A549 (cell line): ENCODE data around the gene FMNL2.

ENCODE experiments used
- EP300 ChIP-seq, 2 experiments: fragments of >200 bp; sonication (Bioruptor Twin); formaldehyde crosslinking; IDR thresholded peaks; 2 replicates in 1 of 2; 3 replicates in 1 of 2; pipeline ENCODE4 v1.6.1; 2016 to 2017
- REST ChIP-seq: fragments of 200-600 bp; sonication (generic); IDR thresholded peaks from 2 replicates; pipeline ENCODE4 v1.6.1; 2016; ENCODE audit warnings: antibody characterized with exemption, mild to moderate bottlenecking, moderate library complexity
- TF ChIP-seq, protein P1 (sequence below): fragments of >200 bp; sonication (Bioruptor Twin); formaldehyde crosslinking; IDR thresholded peaks from 3 replicates; pipeline ENCODE4 v1.5.1; 2016

DNA sequence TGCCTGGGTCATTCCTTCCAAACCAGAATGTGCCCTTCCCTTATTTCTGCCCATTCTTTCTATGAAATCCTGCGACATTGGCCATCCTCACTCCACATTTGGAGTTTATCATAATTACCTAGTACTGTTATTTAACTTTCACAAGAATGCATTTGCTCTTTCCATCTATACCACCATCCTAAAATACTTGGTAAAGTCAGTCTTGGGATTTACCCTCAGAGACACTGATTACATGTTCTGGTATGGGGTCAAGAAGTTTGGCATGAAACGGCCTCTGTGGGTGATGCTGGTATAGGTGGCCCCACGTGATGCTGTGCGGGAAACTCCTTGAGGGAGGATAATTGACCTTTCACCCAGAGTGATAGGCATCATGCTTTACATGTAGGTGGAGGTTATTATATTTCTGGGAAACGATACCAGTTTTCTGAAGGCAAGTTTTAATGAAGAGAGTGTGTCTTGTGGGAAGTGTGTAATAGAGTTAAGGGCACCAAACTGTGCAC lies 123.5 kb downstream of the FMNL2 start:
- TF ChIP-seq, protein P1, sequence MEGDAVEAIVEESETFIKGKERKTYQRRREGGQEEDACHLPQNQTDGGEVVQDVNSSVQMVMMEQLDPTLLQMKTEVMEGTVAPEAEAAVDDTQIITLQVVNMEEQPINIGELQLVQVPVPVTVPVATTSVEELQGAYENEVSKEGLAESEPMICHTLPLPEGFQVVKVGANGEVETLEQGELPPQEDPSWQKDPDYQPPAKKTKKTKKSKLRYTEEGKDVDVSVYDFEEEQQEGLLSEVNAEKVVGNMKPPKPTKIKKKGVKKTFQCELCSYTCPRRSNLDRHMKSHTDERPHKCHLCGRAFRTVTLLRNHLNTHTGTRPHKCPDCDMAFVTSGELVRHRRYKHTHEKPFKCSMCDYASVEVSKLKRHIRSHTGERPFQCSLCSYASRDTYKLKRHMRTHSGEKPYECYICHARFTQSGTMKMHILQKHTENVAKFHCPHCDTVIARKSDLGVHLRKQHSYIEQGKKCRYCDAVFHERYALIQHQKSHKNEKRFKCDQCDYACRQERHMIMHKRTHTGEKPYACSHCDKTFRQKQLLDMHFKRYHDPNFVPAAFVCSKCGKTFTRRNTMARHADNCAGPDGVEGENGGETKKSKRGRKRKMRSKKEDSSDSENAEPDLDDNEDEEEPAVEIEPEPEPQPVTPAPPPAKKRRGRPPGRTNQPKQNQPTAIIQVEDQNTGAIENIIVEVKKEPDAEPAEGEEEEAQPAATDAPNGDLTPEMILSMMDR: no peak
- TF ChIP-seq REST (no peak), EP300 (IDR thresholded peaks at IDR 0.05) (no peak)
